Activated naive CD8-positive, alpha-beta T cell treated with anti-CD3 and anti-CD28 coated beads, Interleukin-2, amount 10 ng/mL, durations not matched to agents 7 days and 5 days (primary cell): ENCODE measurements around the gene ADAM10. TPM values are rescaled to one million over a fixed set of nuclear protein-coding genes. Genes with fewer than 3 reads are reported as not detected.
"Not testable (repeated sequence)": the region's sequence is repeated elsewhere in the genome, so short reads cannot be mapped to it uniquely, and the experiment has no call there.

Experiments used
- ATAC-seq: fragments of 150-1000 bp; cut with Tn5 transposase; one replicate; pipeline ENCODE4 v1.10.0; 2021; ENCODE audit warnings: low read depth, moderate library complexity
- POLR2A ChIA-PET: fragments of 350-600 bp; sonication (Branson Sonifier 250); formaldehyde crosslinking; loops from one replicate; lab custom pipeline; 2021; ENCODE audit warnings: antibody characterized with exemption; lab: Charles Lee
- DNase-seq: peaks from one replicate; pipeline ENCODE4 v3.0.0; 2021
- H3K27ac Mint-ChIP-seq: one replicate; pipeline ENCODE4 v1.8.0; 2022; ENCODE audit warnings: mild to moderate bottlenecking, mixed read lengths
- H3K27me3 Mint-ChIP-seq: one replicate; pipeline ENCODE4 v1.8.0; 2022; ENCODE audit warnings: mild to moderate bottlenecking, moderate library complexity, mixed read lengths
- H3K36me3 Mint-ChIP-seq: one replicate; pipeline ENCODE4 v1.8.0; 2021; ENCODE audit warnings: mild to moderate bottlenecking, mixed read lengths
- H3K4me1 Mint-ChIP-seq: one replicate; pipeline ENCODE4 v1.8.0; 2021; ENCODE audit warnings: mixed read lengths
- H3K4me3 Mint-ChIP-seq: one replicate; pipeline ENCODE4 v1.8.0; 2022; ENCODE audit warnings: mild to moderate bottlenecking, moderate library complexity, mixed read lengths
- H3K9me3 Mint-ChIP-seq: one replicate; pipeline ENCODE4 v1.8.0; 2021; ENCODE audit warnings: mixed read lengths
- total RNA-seq, 2 experiments: library from RNA; stranded (reverse); gene quantifications; one replicate each; pipeline ENCODE4 v1.2.3, GENCODE V29; 2021

ADAM10 gene
- total RNA-seq, 2 experiments from 2014 or later, result 173 to 175 TPM

- peaks cover 32% of the 10 kb centered on the region for H3K4me1 Mint-ChIP-seq
- POLR2A ChIA-PET, result interaction anchor here (0.6 to 0.9 kb wide), 2 partner anchors 9 to 15 kb away, joined by 3 to 5 read pairs; no protein-coding TSS in a partner anchor
- no peaks in the 10 kb centered on the region for H3K27me3 Mint-ChIP-seq
- peak overlapping the region; percentile 17 for H3K27ac Mint-ChIP-seq
- peaks cover 59% of the 10 kb centered on the region for H3K36me3 Mint-ChIP-seq
- no peak for DNase-seq
- ATAC-seq, result no peak
- no peak overlapping the region for H3K4me3 Mint-ChIP-seq
- H3K9me3 Mint-ChIP-seq, result no peaks in the 10 kb centered on the region
Observed at GRCh38 chr15:58629625-58630024, 119.9 kb downstream of the ADAM10 start.

DNA sequence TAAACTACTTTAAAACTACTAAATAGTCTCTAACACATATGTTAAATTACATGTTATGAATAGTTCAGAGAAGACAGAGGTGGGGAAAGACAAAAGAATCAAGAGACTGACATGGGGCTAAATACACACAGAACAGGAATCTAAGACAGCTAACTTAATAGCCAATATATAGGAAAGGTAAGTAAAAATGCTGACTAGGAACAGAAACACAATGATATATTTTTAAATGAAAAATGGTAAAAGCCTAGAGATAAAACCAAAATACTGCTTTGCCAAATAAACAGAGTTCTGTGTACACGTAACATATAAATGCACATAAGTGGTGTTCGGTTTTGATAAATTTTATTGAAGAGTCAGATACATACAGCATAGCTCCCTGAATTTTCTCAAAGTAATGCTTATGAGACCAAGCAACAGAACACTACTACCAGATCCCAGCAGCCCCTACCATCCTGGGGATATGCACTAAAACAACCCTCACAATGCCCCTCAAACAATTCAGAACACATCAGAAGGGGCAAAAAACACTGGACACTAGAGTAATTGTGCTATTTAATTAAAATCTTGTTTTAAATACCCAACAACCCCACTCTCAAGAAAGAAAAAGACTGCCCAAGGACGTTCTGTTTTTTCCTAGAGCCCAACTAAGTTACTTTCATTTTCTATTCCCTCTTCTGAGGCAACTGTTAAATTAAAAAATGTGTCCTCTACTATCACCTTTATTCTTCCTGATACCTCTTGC is 121.1 kb downstream of the ADAM10 start:
- Mint-ChIP-seq H3K27ac (peak overlapping the region; percentile 93), H3K36me3 (peaks cover 60% of the 10 kb centered on the region), H3K4me1 (peaks cover 35% of the 10 kb centered on the region), H3K27me3 (no peaks in the 10 kb centered on the region), H3K9me3 (peaks cover 3% of the 10 kb centered on the region), H3K4me3 (peak overlapping the region; percentile 87)
- ATAC-seq (peak; percentile 67), DNase-seq (no peak)
- POLR2A ChIA-PET, result interaction anchor here (0.9 to 1.5 kb wide), 3 partner anchors 14 to 167 kb away, joined by 3 read pairs; partner anchors contain the start of gene ADAM10

DNA sequence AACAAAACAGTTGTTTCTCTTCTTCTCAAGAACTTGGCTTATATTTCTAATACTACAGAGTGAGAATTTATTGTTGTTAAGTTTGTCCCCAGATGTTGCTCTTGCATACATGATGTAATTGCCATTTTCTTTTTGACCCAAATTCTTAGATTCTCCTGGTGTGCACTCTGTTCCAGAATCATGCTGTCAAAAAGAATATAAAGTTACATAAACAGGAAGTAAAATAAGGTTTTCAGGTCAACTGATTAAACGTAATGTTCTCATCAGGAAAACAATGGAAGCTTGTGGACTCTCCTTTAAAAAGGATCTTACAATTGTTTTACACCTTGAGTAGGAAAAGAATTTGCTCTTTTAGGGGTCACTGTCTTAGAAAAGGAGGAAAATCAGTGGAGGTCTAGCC is 121.8 kb downstream of the ADAM10 start:
- H3K27me3 Mint-ChIP-seq, result no peaks in the 10 kb centered on the region
- POLR2A ChIA-PET, result interaction anchor here (1.1 to 1.5 kb wide), 2 partner anchors 122 to 167 kb away, joined by 3 read pairs; partner anchors contain the start of gene ADAM10
- DNase-seq (no peak), ATAC-seq (no peak)
- H3K27ac Mint-ChIP-seq, result peak overlapping the region; percentile 93
- H3K36me3 Mint-ChIP-seq, result peaks cover 63% of the 10 kb centered on the region
- H3K9me3 Mint-ChIP-seq, result peaks cover 5% of the 10 kb centered on the region
- peaks cover 40% of the 10 kb centered on the region for H3K4me1 Mint-ChIP-seq
- peak overlapping the region; percentile 87 for H3K4me3 Mint-ChIP-seq

DNA sequence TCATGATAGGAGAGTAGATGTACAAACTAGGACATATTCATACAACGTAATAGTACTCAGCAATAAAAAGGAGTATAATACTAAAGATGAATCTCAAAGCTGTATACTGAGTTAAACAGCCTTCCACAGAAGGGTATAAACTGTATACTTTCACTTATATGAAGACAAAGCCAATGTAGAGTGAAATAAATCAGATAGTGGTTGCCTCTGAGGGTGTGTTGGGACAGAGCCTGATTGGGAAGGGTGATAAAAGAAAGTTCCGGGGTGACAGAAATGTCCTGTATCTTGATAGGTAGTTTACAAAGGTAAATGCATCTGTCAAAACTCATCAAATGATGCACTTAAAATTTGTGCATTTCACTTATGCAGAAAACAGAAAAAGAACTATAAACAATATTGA is 122.5 kb downstream of the ADAM10 start:
- Mint-ChIP-seq H3K27ac (peak overlapping the region; percentile 93), H3K27me3 (no peaks in the 10 kb centered on the region), H3K4me3 (peak overlapping the region; percentile 87), H3K9me3 (peaks cover 5% of the 10 kb centered on the region), H3K36me3 (peaks cover 61% of the 10 kb centered on the region), H3K4me1 (peaks cover 43% of the 10 kb centered on the region)
- DNase-seq (no peak), ATAC-seq (peak; percentile 9)
- POLR2A ChIA-PET, result no interaction called here

- Mint-ChIP-seq H3K4me3 (no peak overlapping the region), H3K27ac (no peak overlapping the region), H3K27me3 (no peaks in the 10 kb centered on the region), H3K4me1 (peaks cover 46% of the 10 kb centered on the region), H3K36me3 (peaks cover 63% of the 10 kb centered on the region), H3K9me3 (peaks cover 5% of the 10 kb centered on the region)
- DNase-seq, result no peak
- POLR2A ChIA-PET, result no interaction called here
- no peak for ATAC-seq
Observed at GRCh38 chr15:58626378-58626777, 123.1 kb downstream of the ADAM10 start.

GRCh38 chr15:58622877-58623276 is 126.6 kb downstream of the ADAM10 start:
- H3K9me3 Mint-ChIP-seq, result peaks cover 12% of the 10 kb centered on the region
- H3K27me3 Mint-ChIP-seq, result no peaks in the 10 kb centered on the region
- DNase-seq, result no peak
- no peak for ATAC-seq
- H3K27ac Mint-ChIP-seq, result no peak overlapping the region
- H3K4me3 Mint-ChIP-seq, result no peak overlapping the region
- POLR2A ChIA-PET, result interaction anchor here (0.5 to 0.6 kb wide), 2 partner anchors 127 to 277 kb away, joined by 3 read pairs; partner anchors contain the start of gene ADAM10
- H3K4me1 Mint-ChIP-seq, result peaks cover 34% of the 10 kb centered on the region
- peaks cover 73% of the 10 kb centered on the region for H3K36me3 Mint-ChIP-seq

GRCh38 chr15:58620268-58620667 is 129.2 kb downstream of the ADAM10 start:
- H3K27me3 Mint-ChIP-seq, H3K27ac Mint-ChIP-seq: not testable (repeated sequence)
- H3K36me3 Mint-ChIP-seq, result peaks cover 73% of the 10 kb centered on the region

DNA sequence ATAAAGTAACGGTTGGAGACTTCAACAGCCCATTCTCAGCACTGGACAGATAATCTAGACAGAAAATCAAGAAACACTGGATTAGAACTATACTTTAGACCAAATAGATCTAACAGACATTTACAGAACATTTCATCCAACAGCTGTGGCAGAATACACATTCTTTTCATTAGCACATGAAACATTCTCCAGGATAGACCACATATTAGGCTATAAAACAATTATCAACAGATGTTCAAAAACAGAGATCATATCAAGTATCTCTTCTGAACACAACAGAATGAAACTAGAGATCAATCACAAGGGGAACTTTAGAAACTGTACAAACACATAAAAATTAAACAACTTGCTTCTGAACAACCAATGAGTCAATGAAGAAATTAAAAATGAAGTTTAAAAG is 133.3 kb downstream of the ADAM10 start:
- Mint-ChIP-seq H3K36me3 (peaks cover 80% of the 10 kb centered on the region), H3K4me1 (peaks cover 22% of the 10 kb centered on the region), H3K9me3 (peaks cover 29% of the 10 kb centered on the region), H3K27me3 (no peaks in the 10 kb centered on the region), H3K27ac (no peak overlapping the region), H3K4me3 (no peak overlapping the region)
- ATAC-seq, result no peak
- POLR2A ChIA-PET, result no interaction called here
- no peak for DNase-seq

More at GRCh38 chr15:58620268-58620667, 129.2 kb downstream of the ADAM10 start:
- peaks cover 23% of the 10 kb centered on the region for H3K9me3 Mint-ChIP-seq
- H3K4me3 Mint-ChIP-seq, ATAC-seq, DNase-seq, POLR2A ChIA-PET: not testable (repeated sequence)
- H3K4me1 Mint-ChIP-seq, result peaks cover 29% of the 10 kb centered on the region

- H3K9me3 Mint-ChIP-seq, result peaks cover 21% of the 10 kb centered on the region
- H3K27me3 Mint-ChIP-seq, result no peaks in the 10 kb centered on the region
- ATAC-seq, result no peak
- no peak for DNase-seq
- POLR2A ChIA-PET, result no interaction called here
- H3K36me3 Mint-ChIP-seq, result peaks cover 87% of the 10 kb centered on the region
- no peak overlapping the region for H3K27ac Mint-ChIP-seq
- peaks cover 32% of the 10 kb centered on the region for H3K4me1 Mint-ChIP-seq
- no peak overlapping the region for H3K4me3 Mint-ChIP-seq
Observed at GRCh38 chr15:58611731-58612676, 137.5 kb downstream of the ADAM10 start.

DNA sequence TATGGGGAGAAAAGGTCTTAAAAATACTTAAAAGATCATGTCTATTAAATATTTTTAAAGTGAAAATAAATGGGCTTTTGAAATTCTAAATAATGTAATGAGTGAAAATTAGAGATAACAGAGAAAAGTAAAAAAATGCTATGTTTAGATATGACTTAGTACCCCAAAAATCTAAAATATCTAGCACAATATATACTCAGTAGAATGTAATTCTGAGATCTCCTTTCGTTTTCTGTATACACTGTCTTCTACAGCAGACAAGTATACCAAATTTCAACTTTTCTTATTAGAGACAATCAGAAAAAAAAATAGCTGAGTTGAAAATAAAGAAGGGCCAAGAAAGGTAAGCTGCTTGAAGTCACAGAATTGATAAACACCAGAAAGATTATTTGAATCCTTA is 140.8 kb downstream of the ADAM10 start:
- Mint-ChIP-seq H3K4me3 (no peak overlapping the region), H3K27ac (peak overlapping the region; percentile 8), H3K9me3 (peaks cover 5% of the 10 kb centered on the region), H3K36me3 (peaks cover 75% of the 10 kb centered on the region), H3K4me1 (peaks cover 31% of the 10 kb centered on the region), H3K27me3 (no peaks in the 10 kb centered on the region)
- POLR2A ChIA-PET, result no interaction called here
- ATAC-seq, result no peak
- no peak for DNase-seq

- peaks cover 31% of the 10 kb centered on the region for H3K4me1 Mint-ChIP-seq
- H3K9me3 Mint-ChIP-seq, result peaks cover under 1% of the 10 kb centered on the region
- no peaks in the 10 kb centered on the region for H3K27me3 Mint-ChIP-seq
- POLR2A ChIA-PET, result no interaction called here
- H3K36me3 Mint-ChIP-seq, result peaks cover 75% of the 10 kb centered on the region
- no peak for ATAC-seq
- H3K27ac Mint-ChIP-seq, result peak overlapping the region; percentile 5
- no peak for DNase-seq
- peak overlapping the region; percentile 5 for H3K4me3 Mint-ChIP-seq
Observed at GRCh38 chr15:58608129-58608590, 141.3 kb downstream of the ADAM10 start.

- Mint-ChIP-seq H3K9me3 (no peaks in the 10 kb centered on the region), H3K27ac (no peak overlapping the region), H3K4me1 (peaks cover 28% of the 10 kb centered on the region), H3K4me3 (no peak overlapping the region), H3K27me3 (no peaks in the 10 kb centered on the region), H3K36me3 (peaks cover 73% of the 10 kb centered on the region)
- no peak for DNase-seq
- ATAC-seq, result no peak
- POLR2A ChIA-PET, result no interaction called here
Observed at GRCh38 chr15:58606577-58607080, 142.9 kb downstream of the ADAM10 start.
